Astrocyte (in vitro differentiated cells and primary cell): ENCODE measurements around the gene NLRP10. TPM values are rescaled to one million over a fixed set of nuclear protein-coding genes. Genes with fewer than 3 reads are reported as not detected.
A peak's percentile ranks its signal among the peaks of the same experiment; 100 is the strongest.

ENCODE experiments used
- DNase-seq: peaks from one replicate; pipeline ENCODE4 v3.0.0-alpha.2; 2010; ENCODE audit warnings: low read depth
- FAIRE-seq: peaks from 2 replicates; lab custom pipeline; 2011; peaks lifted over from hg19 to GRCh38; lab: Jason Lieb, UNC
- H2AFZ ChIP-seq: 2 replicates; pipeline ENCODE4 v1.6.0; 2012; ENCODE audit warnings: low read depth, low read length, inconsistent platforms
- H3K27ac ChIP-seq: 2 replicates; pipeline ENCODE4 v1.5.1; 2011; ENCODE audit warnings: low read depth, low read length, inconsistent platforms
- H3K27me3 ChIP-seq: 2 replicates; pipeline ENCODE4 v1.6.0; 2011; ENCODE audit warnings: low read length, inconsistent platforms; ENCODE audit not compliant: insufficient read depth
- H3K36me3 ChIP-seq: 2 replicates; pipeline ENCODE4 v1.5.1; 2011; ENCODE audit warnings: low read length, inconsistent platforms; ENCODE audit not compliant: insufficient read depth
- H3K4me1 ChIP-seq: 2 replicates; pipeline ENCODE4 v1.5.1; 2011; ENCODE audit warnings: low read length, inconsistent platforms; ENCODE audit not compliant: insufficient read depth
- H3K4me2 ChIP-seq: 2 replicates; pipeline ENCODE4 v1.6.0; 2012; ENCODE audit warnings: low read length, inconsistent platforms
- H3K4me3 ChIP-seq: 2 replicates; pipeline ENCODE4 v1.5.1; 2011; ENCODE audit warnings: low read depth, mild to moderate bottlenecking, low read length, inconsistent platforms; ENCODE audit not compliant: insufficient read depth
- H3K79me2 ChIP-seq: 2 replicates; pipeline ENCODE4 v1.6.0; 2012; ENCODE audit warnings: mild to moderate bottlenecking, low read length, inconsistent platforms; ENCODE audit not compliant: insufficient read depth
- H3K9ac ChIP-seq: 2 replicates; pipeline ENCODE4 v1.6.0; 2012; ENCODE audit warnings: mild to moderate bottlenecking, low read length, inconsistent platforms
- H3K9me3 ChIP-seq: 2 replicates; pipeline ENCODE4 v1.5.1; 2012; ENCODE audit warnings: low read depth, mild to moderate bottlenecking, low read length, inconsistent platforms; ENCODE audit not compliant: insufficient read depth
- H4K20me1 ChIP-seq: 2 replicates; pipeline ENCODE4 v1.6.0; 2012; ENCODE audit warnings: low read length, inconsistent platforms; ENCODE audit not compliant: insufficient read depth
- H3K27ac Mint-ChIP-seq: one replicate; pipeline ENCODE4 v1.8.0; 2021; ENCODE audit warnings: mild to moderate bottlenecking, mixed read lengths; ENCODE audit not compliant: unreplicated experiment
- H3K27me3 Mint-ChIP-seq: one replicate; pipeline ENCODE4 v1.8.0; 2021; ENCODE audit warnings: low read depth, mixed read lengths; ENCODE audit not compliant: unreplicated experiment
- H3K36me3 Mint-ChIP-seq: one replicate; pipeline ENCODE4 v1.8.0; 2021; ENCODE audit warnings: low read depth, mixed read lengths; ENCODE audit not compliant: unreplicated experiment
- H3K4me1 Mint-ChIP-seq: one replicate; pipeline ENCODE4 v1.8.0; 2021; ENCODE audit warnings: low read depth, mixed read lengths; ENCODE audit not compliant: unreplicated experiment
- H3K4me3 Mint-ChIP-seq: one replicate; pipeline ENCODE4 v1.8.0; 2021; ENCODE audit warnings: mild to moderate bottlenecking, moderate library complexity, mixed read lengths; ENCODE audit not compliant: unreplicated experiment
- H3K9me3 Mint-ChIP-seq: one replicate; pipeline ENCODE4 v1.8.0; 2021; ENCODE audit warnings: mild to moderate bottlenecking, mixed read lengths; ENCODE audit not compliant: unreplicated experiment
- CTCF ChIP-seq: IDR thresholded peaks from 2 replicates; pipeline ENCODE4 v1.5.1; 2011; ENCODE audit warnings: low read depth, mild to moderate bottlenecking, inconsistent platforms, low read length, moderate library complexity; ENCODE audit not compliant: insufficient read depth
- EZH2 ChIP-seq: IDR thresholded peaks from 2 replicates; pipeline ENCODE4 v1.6.1; 2012; ENCODE audit warnings: mild to moderate bottlenecking, low read length, inconsistent platforms; ENCODE audit not compliant: insufficient read depth
- total RNA-seq: library from RNA; stranded (reverse); gene quantifications from 2 replicates; pipeline ENCODE4 v1.2.1, GENCODE V29; 2021

Gene NLRP10
- total RNA-seq, 1 donor from 2014 or later, result 3.1 TPM

GRCh38 chr11:7986768-7987559 is 21.7 kb upstream of the NLRP10 start, which contains the start of gene EIF3F:
TSS of gene EIF3F (plus strand) at chr11:7987337. CDS start at chr11:7987353, 16 bp downstream.
- Histone ChIP-seq H3K4me2 (peak within 1 kb of the TSS; percentile 100), H3K9me3 (no peaks in the 10 kb centered on the region), H3K36me3 (peaks cover 28% of the 10 kb centered on the region), H3K4me1 (peaks cover 13% of the 10 kb centered on the region), H4K20me1 (peaks cover 38% of the 10 kb centered on the region), H3K27ac (peak within 1 kb of the TSS; percentile 71), H3K27me3 (no peaks in the 10 kb centered on the region), H3K9ac (peak within 1 kb of the TSS; percentile 96), H2AFZ (peak within 1 kb of the TSS; percentile 91), H3K79me2 (peaks cover 47% of the 10 kb centered on the region), H3K4me3 (peak within 1 kb of the TSS; percentile 98)
- peak within 1 kb of the TSS; percentile 100 for H3K4me3 Mint-ChIP-seq
- TF ChIP-seq CTCF (peak; percentile 82), EZH2 (no peak)
- H3K4me1 Mint-ChIP-seq, result peaks cover 18% of the 10 kb centered on the region
- peak; percentile 58 for FAIRE-seq
- peak within 1 kb of the TSS; percentile 97 for H3K27ac Mint-ChIP-seq
- DNase-seq, result peak; percentile 100
- H3K36me3 Mint-ChIP-seq, result peaks cover 7% of the 10 kb centered on the region
- no peaks in the 10 kb centered on the region for H3K27me3 Mint-ChIP-seq
- H3K9me3 Mint-ChIP-seq, result peaks cover 2% of the 10 kb centered on the region

GRCh38 chr11:7983832-7984590 is 18.8 kb upstream of the NLRP10 start:
- Histone ChIP-seq H3K27me3 (no peaks in the 10 kb centered on the region), H3K4me1 (peaks cover 13% of the 10 kb centered on the region), H3K79me2 (peaks cover 19% of the 10 kb centered on the region), H3K9me3 (no peaks in the 10 kb centered on the region), H4K20me1 (peaks cover 15% of the 10 kb centered on the region), H3K4me3 (no peak overlapping the region), H2AFZ (no peak overlapping the region), H3K27ac (no peak overlapping the region), H3K9ac (no peak overlapping the region), H3K4me2 (no peak overlapping the region), H3K36me3 (peaks cover 7% of the 10 kb centered on the region)
- FAIRE-seq, result no peak
- Mint-ChIP-seq H3K4me3 (no peak overlapping the region), H3K36me3 (peaks cover 2% of the 10 kb centered on the region), H3K27ac (no peak overlapping the region), H3K4me1 (peaks cover 10% of the 10 kb centered on the region), H3K9me3 (peaks cover 2% of the 10 kb centered on the region), H3K27me3 (no peaks in the 10 kb centered on the region)
- DNase-seq, result no peak
- TF ChIP-seq EZH2 (no peak), CTCF (no peak)
